ENCODE results near the gene ZBTB49. TPM values are rescaled to one million over a fixed set of nuclear protein-coding genes. Genes with fewer than 3 reads are reported as not detected.

Gene ZBTB49
- total and polyA plus RNA-seq, 2 of the 13 experiments (the other 11 are each of a cell fraction or from before 2014, with no cell fraction given) = 3.3 to 4.3 TPM

- TF ChIP-seq IRF9 (CRISPR knock-in tag; IDR thresholded peaks at IDR 0.05; ENCODE audit: borderline replicate concordance) (peak; percentile 57; the same call in 1 of the 2 replicates), GLI4 (CRISPR knock-in tag; IDR thresholded peaks at IDR 0.05; ENCODE audit: borderline replicate concordance) (peak; percentile 57; the same call in 1 of the 2 replicates), JUNB (CRISPR knock-in tag; IDR thresholded peaks at IDR 0.05; ENCODE audit: borderline replicate concordance) (no peak; the same call in 1 of the 2 replicates), ZBTB46 (CRISPR knock-in tag; IDR thresholded peaks at IDR 0.05; ENCODE audit: borderline replicate concordance) (no peak), NBN (conservative IDR thresholded peaks at IDR 0.05) (no peak), RELA (CRISPR knock-in tag; IDR thresholded peaks at IDR 0.05) (peak; percentile 23; the same call in 1 of the 2 replicates), REPIN1 (CRISPR knock-in tag; IDR thresholded peaks at IDR 0.05; ENCODE audit: borderline replicate concordance, low read depth) (peak; percentile 83; the same call in 1 of the 2 replicates), SKIL (CRISPR knock-in tag; IDR thresholded peaks at IDR 0.05; ENCODE audit: borderline replicate concordance) (no peak), ZNF333 (CRISPR knock-in tag; IDR thresholded peaks at IDR 0.05; ENCODE audit: borderline replicate concordance) (no peak), NFATC3 (CRISPR knock-in tag; IDR thresholded peaks at IDR 0.05) (no peak), NR1H2 (CRISPR knock-in tag; IDR thresholded peaks at IDR 0.05; ENCODE audit: borderline replicate concordance, low read depth) (peak; percentile 56; the same call in 1 of the 2 replicates), HOXA3 (CRISPR knock-in tag; IDR thresholded peaks at IDR 0.05) (peak; percentile 79; the same call in 1 of the 2 replicates), ZNF543 (CRISPR knock-in tag; IDR thresholded peaks at IDR 0.05) (no peak), MED13 (CRISPR knock-in tag; IDR thresholded peaks at IDR 0.05) (peak; percentile 69; the same call in 1 of the 2 replicates), RAD51 (IDR thresholded peaks at IDR 0.05; ENCODE audit: borderline replicate concordance) (no peak)
Measured at GRCh38 chr4:4289941-4290850, at the start of gene ZBTB49, which contains the start of gene LYAR (continued).
